22Rv1 (cell line): ENCODE measurements around the gene TTC28.

ENCODE experiments used
- ZFX ChIP-seq: fragments of 450-650 bp; IDR thresholded peaks from 2 replicates; pipeline ENCODE4 v1.6.1; 2017; ENCODE audit warnings: antibody characterized with exemption, borderline replicate concordance
- TF ChIP-seq, protein P1 (sequence below): fragments of 450-650 bp; IDR thresholded peaks from 2 replicates; pipeline ENCODE4 v1.5.1; 2017; ENCODE audit warnings: mild to moderate bottlenecking

DNA sequence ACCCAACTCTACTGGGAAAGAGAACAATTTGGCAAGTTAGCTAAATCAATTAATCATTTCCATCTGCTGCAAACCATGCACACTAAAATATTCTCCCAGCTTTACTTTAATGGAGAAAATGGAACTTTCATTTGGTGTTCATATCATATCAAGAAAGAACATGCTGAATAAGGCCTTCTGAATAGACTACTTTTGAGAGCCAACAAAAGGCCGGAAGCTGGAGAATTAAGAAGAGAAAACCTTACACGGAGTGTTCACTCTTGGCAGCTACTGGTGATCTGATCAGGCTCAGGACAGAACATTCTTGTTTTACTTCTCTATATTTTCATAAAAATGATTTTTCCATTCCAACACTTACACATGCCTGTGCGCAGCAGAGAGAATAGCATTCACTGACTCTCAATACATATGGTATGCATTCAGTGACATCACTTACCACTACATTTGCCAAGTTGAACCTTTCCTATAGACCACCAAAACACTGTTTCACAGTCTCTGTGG is 165.3 kb downstream of the TTC28 start:
- TF ChIP-seq, protein P1, sequence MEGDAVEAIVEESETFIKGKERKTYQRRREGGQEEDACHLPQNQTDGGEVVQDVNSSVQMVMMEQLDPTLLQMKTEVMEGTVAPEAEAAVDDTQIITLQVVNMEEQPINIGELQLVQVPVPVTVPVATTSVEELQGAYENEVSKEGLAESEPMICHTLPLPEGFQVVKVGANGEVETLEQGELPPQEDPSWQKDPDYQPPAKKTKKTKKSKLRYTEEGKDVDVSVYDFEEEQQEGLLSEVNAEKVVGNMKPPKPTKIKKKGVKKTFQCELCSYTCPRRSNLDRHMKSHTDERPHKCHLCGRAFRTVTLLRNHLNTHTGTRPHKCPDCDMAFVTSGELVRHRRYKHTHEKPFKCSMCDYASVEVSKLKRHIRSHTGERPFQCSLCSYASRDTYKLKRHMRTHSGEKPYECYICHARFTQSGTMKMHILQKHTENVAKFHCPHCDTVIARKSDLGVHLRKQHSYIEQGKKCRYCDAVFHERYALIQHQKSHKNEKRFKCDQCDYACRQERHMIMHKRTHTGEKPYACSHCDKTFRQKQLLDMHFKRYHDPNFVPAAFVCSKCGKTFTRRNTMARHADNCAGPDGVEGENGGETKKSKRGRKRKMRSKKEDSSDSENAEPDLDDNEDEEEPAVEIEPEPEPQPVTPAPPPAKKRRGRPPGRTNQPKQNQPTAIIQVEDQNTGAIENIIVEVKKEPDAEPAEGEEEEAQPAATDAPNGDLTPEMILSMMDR: no peak
- no peak for TF ChIP-seq ZFX
